H1 (cell line): ENCODE measurements around the gene FBLN5. TPM values are rescaled to one million over a fixed set of nuclear protein-coding genes. Genes with fewer than 3 reads are reported as not detected.

ENCODE experiments used
- BCL11A ChIP-seq, 2 experiments: IDR thresholded peaks; one replicate each; pipeline ENCODE4 v1.6.1; 2011; ENCODE audit warnings: low read depth in 2 of 2, low read length in 2 of 2, mild to moderate bottlenecking in 2 of 2
- CREB1 ChIP-seq: IDR thresholded peaks from 2 replicates; pipeline ENCODE4 v1.6.1; 2012; ENCODE audit warnings: inconsistent platforms
- CTBP2 ChIP-seq: IDR thresholded peaks from 2 replicates; pipeline ENCODE4 v1.7.0; 2011; ENCODE audit warnings: borderline replicate concordance, mild to moderate bottlenecking, moderate library complexity, mixed read lengths, low read length; ENCODE audit not compliant: insufficient read depth, insufficient read length
- RAD21 ChIP-seq, 2 experiments: IDR thresholded peaks in 1 of 2; conservative IDR thresholded peaks in 1 of 2; 2 replicates each; pipeline ENCODE4 v1.6.1; 2011; ENCODE audit warnings: low read depth in 2 of 2, low read length in 2 of 2, improper control_type of control experiment in 1 of 2, inconsistent platforms in 1 of 2, mild to moderate bottlenecking in 1 of 2, moderate library complexity in 1 of 2
- SRF ChIP-seq: IDR thresholded peaks from 2 replicates; pipeline ENCODE4 v1.6.1; 2011; ENCODE audit warnings: mild to moderate bottlenecking, low read depth, low read length, moderate library complexity
- TBP ChIP-seq: IDR thresholded peaks from 2 replicates; pipeline ENCODE4 v1.6.1; 2011; ENCODE audit warnings: low read depth, low read length, improper control_type of control experiment
- YY1 ChIP-seq: IDR thresholded peaks from 2 replicates; pipeline ENCODE4 v1.6.1; 2011; ENCODE audit warnings: low read depth, mild to moderate bottlenecking, low read length
- polyA plus RNA-seq, 7 experiments: library from polyadenylated mRNA; depleted of rRNA in 3 of 7; stranded (reverse) in 5 of 7; unstranded in 2 of 7; fragments of >200 nt in 5 of 7; fragments of 200-250 nt in 2 of 7; gene quantifications; 1 replicate in 5 of 7; 2 replicates in 1 of 7; 4 replicates in 1 of 7; pipeline versions ENCODE4 v1.2.1 to v1.2.3, GENCODE V29; 2011 to 2013; ENCODE audit warnings: missing spikeins in 2 of 7, mixed read lengths in 2 of 7
- total RNA-seq: library from RNA; stranded (reverse); fragmentation: NEBNext Ultra II Directional; extraction: Animal tissue kit (Norgen Biotek cat#: 25700); gene quantifications from 2 replicates; pipeline ENCODE4 v1.2.1, GENCODE V29; 2021

The FBLN5 gene
- total and polyA plus RNA-seq, 2 of the 8 experiments (the other 6 are each of a cell fraction or from before 2014, with no cell fraction given) = 0.88 to 3.5 TPM

DNA sequence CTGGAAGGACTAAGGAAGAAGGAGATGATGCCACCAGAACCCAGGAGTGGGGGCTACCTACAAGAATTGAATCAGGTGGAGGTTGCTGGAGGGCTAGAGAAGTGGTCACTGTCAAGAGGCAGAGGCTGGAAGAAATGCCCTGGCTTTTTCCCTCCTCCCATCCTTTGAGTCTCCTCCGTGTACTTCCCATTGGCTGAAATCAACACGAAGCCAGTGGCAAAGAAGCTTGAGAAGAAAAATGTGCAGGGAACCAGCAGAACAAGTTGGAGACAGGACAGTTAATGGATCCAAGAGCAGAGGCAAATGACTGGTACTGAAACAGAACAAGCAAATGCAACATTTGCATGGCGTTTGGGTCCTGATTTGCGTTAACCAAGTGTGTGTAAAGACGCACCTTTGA, 9.1 kb upstream of the FBLN5 start (continued):
- TF ChIP-seq SRF (no peak), CREB1 (no peak), CTBP2 (no peak), TBP (no peak), YY1 (no peak), BCL11A (IDR thresholded peaks at IDR 0.05; ENCODE audit: low read depth in 2 of 2, low read length in 2 of 2) (no peak), RAD21 (IDR thresholded peaks at IDR 0.05 in 1 of 2, conservative IDR thresholded peaks at IDR 0.05 in 1 of 2; ENCODE audit: low read depth in 2 of 2, low read length in 2 of 2) (no peak)
